ENCODE results near the gene CMTM8.

Gene CMTM8

DNA sequence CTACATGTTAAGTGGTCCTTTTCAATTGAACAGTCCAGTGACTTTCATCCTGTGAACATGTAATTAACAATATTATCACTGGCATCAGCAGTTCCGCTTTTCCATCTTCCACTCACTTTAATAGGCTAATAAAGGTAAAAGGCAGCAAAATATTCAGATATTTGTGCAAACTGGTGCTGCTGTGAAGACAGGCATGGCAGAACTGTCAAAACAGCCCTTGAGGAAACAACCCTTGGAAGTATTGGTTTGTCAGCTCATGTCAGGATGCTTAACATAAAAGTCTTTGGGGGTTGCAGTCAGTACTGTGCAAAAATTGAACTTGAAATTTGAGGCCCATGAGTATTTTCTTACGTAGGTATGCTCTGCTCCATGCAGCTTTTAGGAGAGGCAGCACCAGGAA is 81.1 kb downstream of the CMTM8 start:
- in situ Hi-C loops (cut with HindIII; ENCODE audit: low pct_ligation_motif_present, low pct_unique_long_range_greater_than_20kb, low sequenced_read_pairs), result no loop called here
- DNase-seq, result no peak

GRCh38 chr3:32320080-32320479 is 81.6 kb downstream of the CMTM8 start:
- in situ Hi-C loops (cut with HindIII; ENCODE audit: low pct_ligation_motif_present, low pct_unique_long_range_greater_than_20kb, low sequenced_read_pairs), result no loop called here
- DNase-seq, result no peak

DNA sequence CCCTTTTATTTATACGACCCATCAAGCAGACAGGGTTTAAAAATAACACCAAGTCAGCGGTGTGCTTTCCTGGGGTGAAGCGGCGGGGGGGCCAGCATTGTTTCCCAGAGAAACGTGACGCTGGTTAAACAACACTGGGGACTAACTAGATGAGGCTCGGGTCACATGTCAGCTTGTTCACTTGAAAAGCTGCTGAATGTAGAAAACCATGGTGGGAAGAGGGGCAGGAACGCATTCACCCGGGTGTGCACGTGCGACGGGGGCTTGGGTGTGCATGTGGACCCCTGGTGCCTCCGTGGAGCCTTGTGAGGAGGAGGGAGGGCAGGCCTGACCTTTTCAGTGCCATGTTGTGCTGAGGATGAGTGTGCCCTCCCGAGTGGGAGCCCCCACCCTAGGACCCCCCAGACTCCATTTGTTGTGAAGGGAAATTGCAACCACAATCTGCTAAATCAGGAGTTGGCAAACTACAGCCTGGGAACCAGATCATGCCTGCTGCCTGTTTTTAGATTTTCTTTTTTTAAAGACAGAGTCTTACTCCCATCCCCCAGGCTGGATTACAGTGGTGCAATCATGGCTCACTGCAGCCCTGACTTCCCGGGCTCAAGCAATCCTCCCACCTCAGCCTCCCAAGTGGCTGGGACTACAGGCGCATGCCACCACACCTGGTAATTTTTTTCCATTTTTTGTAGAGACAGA is 82.8 kb downstream of the CMTM8 start:
- in situ Hi-C loops (cut with HindIII; ENCODE audit: low pct_ligation_motif_present, low pct_unique_long_range_greater_than_20kb, low sequenced_read_pairs), result no loop called here
- no peak for DNase-seq

DNA sequence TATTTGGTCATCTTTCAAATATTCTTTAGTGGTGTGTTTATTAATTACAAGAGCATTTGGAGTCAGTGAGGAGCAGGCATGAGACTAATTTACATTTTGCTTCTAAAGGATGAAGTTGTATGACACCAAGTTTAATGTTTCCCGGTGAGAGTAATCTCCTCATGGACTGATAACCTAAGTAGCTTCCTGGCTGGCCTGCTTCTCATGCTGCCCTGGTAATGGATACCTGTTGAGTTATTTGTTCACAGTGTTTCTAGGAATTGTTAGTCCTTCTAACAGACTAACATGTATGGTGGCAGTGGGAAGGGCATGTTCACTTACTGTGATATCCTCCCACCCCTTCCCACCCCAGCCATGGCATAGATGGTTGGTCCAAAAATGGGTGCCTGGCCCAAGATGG is 83.8 kb downstream of the CMTM8 start:
- in situ Hi-C loops (cut with HindIII; ENCODE audit: low pct_ligation_motif_present, low pct_unique_long_range_greater_than_20kb, low sequenced_read_pairs), result no loop called here
- no peak for DNase-seq

DNA sequence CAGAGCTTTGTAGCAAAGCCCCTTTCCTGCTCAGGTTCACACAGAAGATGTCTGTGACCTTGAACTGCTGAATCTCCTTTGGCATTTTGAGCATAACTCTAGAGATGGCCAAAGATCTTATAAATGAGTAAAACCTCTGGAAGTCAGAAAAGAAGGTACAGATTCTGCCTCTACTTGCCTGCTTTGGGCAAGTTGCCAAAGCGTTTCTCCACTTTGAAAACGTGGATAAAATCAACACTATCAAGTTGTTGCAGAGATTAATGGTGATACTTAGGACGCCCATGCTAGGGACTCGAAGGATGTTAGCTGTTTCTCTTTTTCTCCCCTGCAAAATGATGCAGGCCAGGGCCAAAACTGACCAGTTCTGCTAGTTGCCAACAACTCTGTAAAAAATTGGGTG is 85.1 kb downstream of the CMTM8 start:
- in situ Hi-C loops (cut with HindIII; ENCODE audit: low pct_ligation_motif_present, low pct_unique_long_range_greater_than_20kb, low sequenced_read_pairs), result no loop called here
- no peak for DNase-seq

DNA sequence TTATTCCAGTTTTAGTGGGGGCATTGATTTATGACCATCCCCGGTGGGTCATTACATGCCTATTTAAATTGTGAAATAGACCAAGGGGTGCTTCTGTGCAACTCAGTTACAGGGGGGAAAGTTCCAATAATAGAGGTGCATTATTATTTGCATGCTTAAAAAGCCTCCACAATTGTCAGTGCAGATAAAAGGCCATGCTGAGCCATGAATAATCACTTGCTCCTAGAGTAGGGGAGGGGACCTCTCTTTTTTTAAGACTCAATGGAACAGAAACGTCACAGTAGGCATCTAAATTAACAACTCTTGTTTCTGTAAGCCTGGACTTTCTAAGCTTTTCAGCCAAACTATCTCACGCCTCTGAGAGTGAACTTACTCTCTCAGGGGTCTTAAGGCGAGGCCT is 86.7 kb downstream of the CMTM8 start:
- DNase-seq, result no peak
- in situ Hi-C loops (cut with HindIII; ENCODE audit: low pct_ligation_motif_present, low pct_unique_long_range_greater_than_20kb, low sequenced_read_pairs), result no loop called here

- in situ Hi-C loops (cut with HindIII; ENCODE audit: low pct_ligation_motif_present, low pct_unique_long_range_greater_than_20kb, low sequenced_read_pairs), result no loop called here
- DNase-seq, result peak; percentile 65
Observed at GRCh38 chr3:32325927-32326326, 87.4 kb downstream of the CMTM8 start.

- DNase-seq, result no peak
- in situ Hi-C loops (cut with HindIII; ENCODE audit: low pct_ligation_motif_present, low pct_unique_long_range_greater_than_20kb, low sequenced_read_pairs), result no loop called here
Observed at GRCh38 chr3:32326795-32327194, 88.3 kb downstream of the CMTM8 start.

DNA sequence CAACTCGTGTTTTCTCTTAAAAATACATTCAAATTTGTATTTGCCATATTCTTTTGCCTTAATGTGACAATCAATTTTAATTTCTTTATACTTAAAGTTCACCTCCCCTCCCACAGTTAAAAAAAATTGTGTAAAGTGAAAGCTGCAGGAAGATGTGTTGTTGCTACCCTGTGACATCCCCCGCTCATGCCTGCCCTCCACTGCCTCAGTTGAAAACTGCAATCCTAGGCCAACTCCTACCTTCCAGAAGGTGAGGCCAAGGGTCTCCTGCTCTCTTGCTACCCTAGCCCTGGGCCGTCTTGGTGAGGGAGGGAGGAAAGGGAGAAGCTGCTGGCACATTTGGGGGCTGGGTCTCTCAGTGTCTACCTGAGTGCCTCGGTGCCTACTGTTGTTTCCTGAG is 96.2 kb downstream of the CMTM8 start:
- DNase-seq, result no peak
- in situ Hi-C loops (cut with HindIII; ENCODE audit: low pct_ligation_motif_present, low pct_unique_long_range_greater_than_20kb, low sequenced_read_pairs), result no loop called here

DNA sequence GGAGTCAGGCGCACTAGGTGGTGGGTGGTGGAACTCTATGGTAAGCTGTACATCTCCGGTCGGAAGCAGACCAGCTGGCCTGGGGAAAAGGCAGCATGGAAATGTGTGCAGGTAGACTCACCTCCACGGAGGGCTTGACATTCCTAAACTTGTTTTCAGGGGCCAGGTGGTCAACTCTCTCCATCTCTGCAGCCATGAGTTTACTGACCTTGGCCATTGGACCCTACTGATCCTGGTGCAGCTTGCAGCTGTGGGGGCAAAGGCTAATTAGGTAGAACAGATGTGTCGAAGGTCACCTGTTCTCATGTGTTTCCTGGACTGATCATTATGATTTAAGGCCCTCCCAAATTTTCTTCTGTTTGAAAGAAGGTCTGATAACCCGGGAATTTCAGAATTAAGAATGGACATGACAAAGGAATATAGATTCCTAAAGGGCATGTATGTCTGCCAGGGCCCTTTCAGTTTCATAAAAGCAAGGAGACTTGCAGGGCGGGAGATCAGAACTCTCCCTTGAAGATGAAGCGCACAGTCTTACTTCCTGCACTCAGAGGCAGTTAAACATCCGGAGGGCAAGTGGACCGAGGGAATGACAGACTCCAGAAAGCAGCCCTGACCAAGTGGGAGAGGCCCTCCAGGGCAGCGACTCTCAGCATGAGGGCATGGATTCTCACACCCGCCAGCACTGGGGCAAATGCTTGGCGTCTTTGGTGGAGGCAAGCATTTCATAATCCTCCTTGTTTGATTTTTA is 97.1 kb downstream of the CMTM8 start:
- DNase-seq, result no peak
- in situ Hi-C loops (cut with HindIII; ENCODE audit: low pct_ligation_motif_present, low pct_unique_long_range_greater_than_20kb, low sequenced_read_pairs), result no loop called here

DNA sequence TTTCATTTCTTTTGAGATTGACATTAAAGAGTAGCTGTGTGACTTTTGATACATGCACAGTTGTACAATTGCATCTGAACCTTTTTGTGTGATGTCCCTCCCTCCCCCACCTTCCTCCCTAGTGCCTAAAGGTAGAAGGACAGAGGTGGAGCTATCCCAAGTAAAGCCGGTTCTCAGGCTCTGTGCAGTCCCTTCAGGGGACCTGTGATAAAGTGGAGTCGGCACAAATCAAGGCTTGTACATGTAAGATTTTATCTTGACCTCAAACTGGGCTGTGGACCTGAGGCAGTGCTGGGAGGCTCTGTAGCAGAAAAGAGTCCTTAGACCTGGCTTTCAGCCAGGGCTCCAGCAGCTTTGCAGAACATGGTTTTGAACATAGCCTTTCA is 97.6 kb downstream of the CMTM8 start:
- in situ Hi-C loops (cut with HindIII; ENCODE audit: low pct_ligation_motif_present, low pct_unique_long_range_greater_than_20kb, low sequenced_read_pairs), result no loop called here
- no peak for DNase-seq

GRCh38 chr3:32337505-32337904 is 99.0 kb downstream of the CMTM8 start:
- in situ Hi-C loops (cut with HindIII; ENCODE audit: low pct_ligation_motif_present, low pct_unique_long_range_greater_than_20kb, low sequenced_read_pairs), result no loop called here
- DNase-seq, result no peak

DNA sequence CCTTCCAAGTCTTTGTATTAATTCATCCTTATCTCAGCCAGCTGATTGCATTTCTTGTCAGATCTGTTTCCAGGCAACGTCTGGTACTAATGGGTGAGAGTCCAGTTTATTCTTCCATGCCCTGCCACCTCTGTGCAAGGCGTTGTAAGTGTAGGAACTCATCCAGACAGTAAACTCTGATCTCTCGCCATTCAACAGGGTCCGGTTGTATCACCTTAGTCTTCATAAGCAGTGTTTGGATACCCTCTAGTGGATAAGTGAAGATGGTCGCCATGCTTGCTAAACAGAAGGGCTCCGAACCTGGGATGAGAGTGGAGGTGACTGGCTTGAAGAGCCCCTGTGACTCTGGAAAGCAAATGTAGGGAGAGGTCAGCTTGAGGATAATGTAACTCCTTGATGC is 101.6 kb downstream of the CMTM8 start:
- in situ Hi-C loops (cut with HindIII; ENCODE audit: low pct_ligation_motif_present, low pct_unique_long_range_greater_than_20kb, low sequenced_read_pairs), result no loop called here
- peak; percentile 55 for DNase-seq

GRCh38 chr3:32340611-32341365 is 102.3 kb downstream of the CMTM8 start:
- DNase-seq, result no peak
- in situ Hi-C loops (cut with HindIII; ENCODE audit: low pct_ligation_motif_present, low pct_unique_long_range_greater_than_20kb, low sequenced_read_pairs), result no loop called here

DNA sequence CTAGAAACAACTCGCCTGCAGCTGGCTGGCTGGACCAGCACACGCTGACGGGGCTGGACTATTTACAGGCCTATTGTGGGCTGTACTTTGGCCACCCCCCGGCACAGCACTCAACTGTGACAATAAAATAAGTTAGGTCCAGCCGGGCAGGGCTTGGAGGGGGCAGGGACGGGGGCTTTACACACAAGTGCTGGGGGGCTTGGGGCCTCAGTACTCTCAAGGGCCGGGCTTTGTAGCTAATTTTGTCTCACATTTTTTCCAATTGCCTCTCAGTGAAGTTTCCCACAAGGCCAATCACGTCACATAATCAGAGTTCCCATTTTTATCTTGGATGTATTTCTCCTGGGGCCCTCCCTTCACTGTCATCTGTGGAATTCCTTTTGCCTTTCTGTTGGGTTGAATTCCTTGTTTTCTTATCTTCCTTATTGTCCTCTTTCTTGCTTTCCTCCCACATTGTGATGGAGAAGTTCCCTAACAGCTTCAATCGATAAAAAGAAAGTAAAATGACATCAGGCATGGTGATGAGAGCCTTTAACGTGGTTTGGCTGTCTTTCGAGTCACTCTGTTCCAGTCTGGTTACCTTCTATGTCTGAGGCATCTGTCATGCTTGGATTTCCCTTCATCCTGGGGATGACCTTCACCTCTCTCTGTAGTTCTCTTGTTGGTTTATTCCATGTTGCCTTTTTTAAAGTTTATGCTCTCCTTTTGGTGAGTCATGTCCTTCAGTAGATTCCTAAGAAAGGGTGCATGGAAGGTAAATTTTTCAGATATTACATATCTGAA is 109.1 kb downstream of the CMTM8 start:
- in situ Hi-C loops (cut with HindIII; ENCODE audit: low pct_ligation_motif_present, low pct_unique_long_range_greater_than_20kb, low sequenced_read_pairs), result no loop called here
- no peak for DNase-seq

- no peak for DNase-seq
- in situ Hi-C loops (cut with HindIII; ENCODE audit: low pct_ligation_motif_present, low pct_unique_long_range_greater_than_20kb, low sequenced_read_pairs), result no loop called here
Observed at GRCh38 chr3:32349184-32349583, 110.7 kb downstream of the CMTM8 start.

- no peak for DNase-seq
- in situ Hi-C loops (cut with HindIII; ENCODE audit: low pct_ligation_motif_present, low pct_unique_long_range_greater_than_20kb, low sequenced_read_pairs), result no loop called here
Observed at GRCh38 chr3:32352563-32352962, 114.1 kb downstream of the CMTM8 start.

DNA sequence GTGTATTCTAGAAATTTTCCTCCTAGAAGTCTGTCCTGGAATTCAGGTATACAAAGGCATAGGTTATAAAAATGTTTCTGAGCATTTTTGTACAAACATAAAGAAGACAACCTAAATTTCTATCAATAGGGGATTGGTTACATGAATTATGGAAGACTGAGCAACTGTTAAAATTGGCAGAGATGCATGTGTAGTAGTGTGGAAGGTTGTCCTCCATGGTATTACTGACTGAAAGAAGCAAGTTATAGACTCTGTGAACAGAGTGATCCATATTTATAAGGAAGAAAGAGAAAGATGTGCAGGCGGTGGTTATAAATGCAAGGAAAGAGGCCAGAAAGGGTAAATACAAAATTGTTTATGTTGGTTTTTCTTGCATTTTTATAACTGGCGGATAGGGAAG is 114.9 kb downstream of the CMTM8 start:
- DNase-seq, result no peak
- in situ Hi-C loops (cut with HindIII; ENCODE audit: low pct_ligation_motif_present, low pct_unique_long_range_greater_than_20kb, low sequenced_read_pairs), result no loop called here

DNA sequence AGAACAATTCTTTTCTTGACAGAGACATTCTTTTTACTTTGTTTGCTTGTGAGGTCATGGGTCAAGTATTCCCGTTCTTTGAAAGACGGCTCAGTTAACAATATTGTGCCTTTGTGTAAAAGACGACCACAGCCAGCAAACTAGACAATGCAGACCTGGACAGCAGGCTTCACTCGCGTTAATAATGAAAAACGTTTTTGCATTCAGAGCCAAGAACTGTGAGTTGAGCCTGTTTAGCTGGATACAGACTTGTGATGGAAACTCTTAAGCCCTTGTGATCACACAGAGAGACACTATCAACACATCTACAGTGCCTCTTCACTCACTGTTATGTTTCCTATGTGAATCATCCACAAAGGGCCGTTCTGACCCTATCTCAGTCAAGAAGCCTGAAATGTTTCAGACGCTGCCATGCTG is 115.9 kb downstream of the CMTM8 start:
- no peak for DNase-seq
- in situ Hi-C loops (cut with HindIII; ENCODE audit: low pct_ligation_motif_present, low pct_unique_long_range_greater_than_20kb, low sequenced_read_pairs), result no loop called here

Measured in ACHN (cell line).